CD4-positive, CD25-positive, alpha-beta regulatory T cell (primary cell): ENCODE measurements around the gene SULT4A1. TPM values are rescaled to one million over a fixed set of nuclear protein-coding genes. Genes with fewer than 3 reads are reported as not detected.

Source experiments
- ATAC-seq, 2 donors: fragments of 150-1000 bp; cut with Tn5 transposase; one replicate each; pipeline ENCODE4 v1.10.0; 2021; ENCODE audit warnings: low read depth in 2 of 2, moderate number of reproducible peaks in 2 of 2, moderate library complexity in 1 of 2
- DNase-seq, 3 donors: peaks; one replicate each; pipeline versions ENCODE4 v3.0.0 to v3.0.0-alpha.2; 2012 to 2022; ENCODE audit warnings: mixed read lengths in 1 of 3
- H3K27ac ChIP-seq: one replicate; pipeline ENCODE4 v1.7.0; 2013; ENCODE audit warnings: mild to moderate bottlenecking, low read length; ENCODE audit not compliant: insufficient read depth, poor library complexity, severe bottlenecking
- H3K27me3 ChIP-seq: one replicate; pipeline ENCODE4 v1.7.0; 2013; ENCODE audit warnings: low read length; ENCODE audit not compliant: control insufficient read depth, insufficient read depth
- H3K36me3 ChIP-seq: one replicate; pipeline ENCODE4 v1.7.0; 2013; ENCODE audit warnings: mild to moderate bottlenecking, low read length, moderate library complexity; ENCODE audit not compliant: control insufficient read depth, insufficient read depth
- H3K4me1 ChIP-seq: 2 replicates; pipeline ENCODE4 v1.7.0; 2013; ENCODE audit warnings: mild to moderate bottlenecking, low read length; ENCODE audit not compliant: insufficient read depth, control insufficient read depth, poor library complexity, severe bottlenecking
- H3K4me3 ChIP-seq: one replicate; pipeline ENCODE4 v1.7.0; 2013; ENCODE audit warnings: low read depth, mild to moderate bottlenecking, low read length, moderate library complexity
- H3K9me3 ChIP-seq, 2 experiments: 1 replicate in 1 of 2; 2 replicates in 1 of 2; pipeline ENCODE4 v1.7.0; 2013; ENCODE audit warnings: low read length in 2 of 2, mild to moderate bottlenecking in 1 of 2, moderate library complexity in 1 of 2; ENCODE audit not compliant: control insufficient read depth in 2 of 2
- H3K27ac Mint-ChIP-seq, 3 donors: one replicate each; pipeline ENCODE4 v1.8.0; 2020 to 2022; ENCODE audit warnings: mild to moderate bottlenecking in 3 of 3, mixed read lengths in 3 of 3, moderate library complexity in 2 of 3
- H3K27me3 Mint-ChIP-seq: one replicate; pipeline ENCODE4 v1.8.0; 2022; ENCODE audit warnings: mild to moderate bottlenecking, mixed read lengths
- H3K36me3 Mint-ChIP-seq: one replicate; pipeline ENCODE4 v1.8.0; 2020; ENCODE audit warnings: mixed read lengths
- H3K4me1 Mint-ChIP-seq, 4 donors: one replicate each; pipeline ENCODE4 v1.8.0; 2020 to 2022; ENCODE audit warnings: mixed read lengths in 4 of 4, mild to moderate bottlenecking in 1 of 4
- H3K4me3 Mint-ChIP-seq, 4 donors: one replicate each; pipeline ENCODE4 v1.8.0; 2020 to 2022; ENCODE audit warnings: mild to moderate bottlenecking in 4 of 4, mixed read lengths in 4 of 4, moderate library complexity in 3 of 4
- H3K9me3 Mint-ChIP-seq, 7 donors: one replicate each; pipeline ENCODE4 v1.8.0; 2020 to 2022; ENCODE audit warnings: mixed read lengths in 7 of 7, mild to moderate bottlenecking in 3 of 7, moderate library complexity in 2 of 7
- polyA plus RNA-seq, 4 donors: library from polyadenylated mRNA; unstranded; fragments of 300-500 nt; fragmentation: Illumina TruSeq; gene quantifications; one replicate each; pipeline ENCODE4 v1.2.3, GENCODE V29; 2021
- total RNA-seq: library from RNA; stranded (reverse); gene quantifications from one replicate; pipeline ENCODE4 v1.2.3, GENCODE V29; 2022

The SULT4A1 gene
- total and polyA plus RNA-seq, 5 donors from 2014 or later = not detected

DNA sequence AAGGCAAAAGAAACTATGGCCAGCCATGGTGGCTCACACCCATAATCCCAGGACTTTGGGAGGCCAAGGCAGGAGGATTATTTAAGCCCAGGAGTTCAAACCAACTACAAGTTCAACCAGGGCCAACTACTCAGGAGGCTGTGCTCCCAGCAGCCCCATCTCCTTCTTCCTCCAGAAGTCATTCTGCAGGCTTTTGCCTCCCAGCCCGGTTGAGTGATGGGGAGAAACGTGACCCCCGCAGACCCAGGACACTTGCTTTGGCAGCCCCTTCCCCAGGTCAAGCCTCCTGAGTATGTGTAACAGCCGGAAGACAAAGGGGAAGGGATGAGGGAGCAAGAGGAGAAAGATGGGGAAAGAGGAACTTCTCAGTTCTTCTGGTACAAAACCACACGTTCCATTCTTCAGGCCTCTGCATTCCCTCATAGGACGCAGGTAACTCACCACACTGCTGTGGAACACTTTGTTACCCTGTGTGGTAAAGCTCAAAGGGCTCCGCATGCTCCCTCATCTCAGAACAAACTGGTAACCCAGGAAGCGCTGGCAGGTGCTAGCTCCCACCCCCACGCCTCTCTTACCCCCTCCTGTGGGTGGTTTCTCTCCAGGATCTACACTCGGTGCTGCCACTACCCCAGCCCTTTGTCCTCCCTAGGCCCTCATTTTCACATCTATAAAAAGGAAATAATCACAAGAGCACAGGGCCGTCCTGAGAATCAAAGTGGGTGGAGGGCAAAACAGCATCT, 4.0 kb downstream of the SULT4A1 start:
- DNase-seq (no peak), ATAC-seq (no peak)
- Histone ChIP-seq H3K27ac (no peak overlapping the region), H3K36me3 (no peaks in the 10 kb centered on the region), H3K27me3 (peaks cover 8% of the 10 kb centered on the region), H3K4me1 (no peaks in the 10 kb centered on the region), H3K9me3 (peaks cover 0 to 4% of the 10 kb centered on the region in 2 experiments), H3K4me3 (no peak overlapping the region)
- no peak overlapping the region for H3K27ac Mint-ChIP-seq
- no peak overlapping the region for H3K4me3 Mint-ChIP-seq
- peaks cover 0 to 4% (median 0%) of the 10 kb centered on the region in 4 donors for H3K4me1 Mint-ChIP-seq
- H3K36me3 Mint-ChIP-seq = no peaks in the 10 kb centered on the region
- peaks cover 49% of the 10 kb centered on the region for H3K27me3 Mint-ChIP-seq
- H3K9me3 Mint-ChIP-seq = peaks cover 0 to 8% (median 1%) of the 10 kb centered on the region in 7 donors

DNA sequence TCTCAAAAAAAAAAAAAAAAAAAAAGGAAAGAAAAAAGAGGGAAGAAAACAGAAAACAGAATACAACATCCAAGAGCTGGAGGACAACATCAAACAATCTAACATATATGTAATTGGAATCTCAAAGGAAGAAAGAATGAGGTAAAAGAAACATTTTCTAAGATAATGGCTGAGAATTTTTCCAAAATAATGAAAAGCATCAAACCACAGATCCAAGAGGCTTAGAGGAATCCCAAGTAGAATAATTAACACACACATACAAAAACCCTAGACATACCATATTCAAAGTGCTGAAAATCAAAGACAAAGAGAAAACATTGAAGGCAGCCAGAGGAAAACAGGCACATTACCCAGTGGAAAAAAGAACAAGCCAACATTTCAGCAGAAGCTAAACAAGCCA, 4.9 kb downstream of the SULT4A1 start:
- Mint-ChIP-seq H3K27me3 (peaks cover 40% of the 10 kb centered on the region), H3K27ac (peak overlapping the region in 1 of 3 donors; percentile 79), H3K36me3 (no peaks in the 10 kb centered on the region), H3K4me3 (no peak overlapping the region), H3K9me3 (peaks cover 0 to 8% (median 1%) of the 10 kb centered on the region in 7 donors), H3K4me1 (no peaks in the 10 kb centered on the region)
- ATAC-seq = no peak
- no peaks in the 10 kb centered on the region for H3K4me1 ChIP-seq
- H3K4me3 ChIP-seq = no peak overlapping the region
- DNase-seq = no peak
- H3K36me3 ChIP-seq = no peaks in the 10 kb centered on the region
- no peak overlapping the region for H3K27ac ChIP-seq
- H3K9me3 ChIP-seq = peaks cover 0 to 4% of the 10 kb centered on the region in 2 experiments
- H3K27me3 ChIP-seq = peaks cover 8% of the 10 kb centered on the region

GRCh38 chr22:43855431-43855830, 6.9 kb downstream of the SULT4A1 start:
- H3K4me1 Mint-ChIP-seq = no peaks in the 10 kb centered on the region
- Histone ChIP-seq H3K9me3 (peaks cover 0 to 4% of the 10 kb centered on the region in 2 experiments), H3K4me3 (no peak overlapping the region), H3K27me3 (no peaks in the 10 kb centered on the region), H3K36me3 (no peaks in the 10 kb centered on the region), H3K4me1 (no peaks in the 10 kb centered on the region), H3K27ac (no peak overlapping the region)
- H3K27ac Mint-ChIP-seq = no peak overlapping the region
- no peak for ATAC-seq
- H3K27me3 Mint-ChIP-seq = peaks cover 40% of the 10 kb centered on the region
- DNase-seq = no peak
- H3K9me3 Mint-ChIP-seq = peaks cover 0 to 8% (median 1%) of the 10 kb centered on the region in 7 donors
- H3K4me3 Mint-ChIP-seq = no peak overlapping the region
- H3K36me3 Mint-ChIP-seq = no peaks in the 10 kb centered on the region

- no peak overlapping the region for H3K4me3 Mint-ChIP-seq
- no peak overlapping the region for H3K27ac Mint-ChIP-seq
- Histone ChIP-seq H3K27ac (no peak overlapping the region), H3K27me3 (no peaks in the 10 kb centered on the region), H3K4me3 (no peak overlapping the region), H3K9me3 (peaks cover 0 to 4% of the 10 kb centered on the region in 2 experiments), H3K36me3 (no peaks in the 10 kb centered on the region), H3K4me1 (no peaks in the 10 kb centered on the region)
- no peak for DNase-seq
- no peaks in the 10 kb centered on the region for H3K4me1 Mint-ChIP-seq
- H3K27me3 Mint-ChIP-seq = peaks cover 40% of the 10 kb centered on the region
- no peak for ATAC-seq
- H3K9me3 Mint-ChIP-seq = peaks cover 0 to 8% (median 1%) of the 10 kb centered on the region in 7 donors
- no peaks in the 10 kb centered on the region for H3K36me3 Mint-ChIP-seq
These were observed 7.5 kb downstream of the SULT4A1 start for GRCh38 chr22:43854786-43855271.

GRCh38 chr22:43854121-43854785, 8.1 kb downstream of the SULT4A1 start:
- H3K9me3 ChIP-seq = peaks cover 0 to 4% of the 10 kb centered on the region in 2 experiments
- Mint-ChIP-seq H3K27ac (no peak overlapping the region), H3K36me3 (no peaks in the 10 kb centered on the region), H3K4me3 (no peak overlapping the region), H3K4me1 (peaks cover 0 to 2% (median 0%) of the 10 kb centered on the region in 4 donors), H3K9me3 (peaks cover 0 to 8% (median 1%) of the 10 kb centered on the region in 7 donors), H3K27me3 (peaks cover 34% of the 10 kb centered on the region)
- DNase-seq (no peak), ATAC-seq (no peak)
- H3K4me3 ChIP-seq = no peak overlapping the region
- H3K27ac ChIP-seq = no peak overlapping the region
- no peaks in the 10 kb centered on the region for H3K36me3 ChIP-seq
- no peaks in the 10 kb centered on the region for H3K27me3 ChIP-seq
- H3K4me1 ChIP-seq = no peaks in the 10 kb centered on the region

DNA sequence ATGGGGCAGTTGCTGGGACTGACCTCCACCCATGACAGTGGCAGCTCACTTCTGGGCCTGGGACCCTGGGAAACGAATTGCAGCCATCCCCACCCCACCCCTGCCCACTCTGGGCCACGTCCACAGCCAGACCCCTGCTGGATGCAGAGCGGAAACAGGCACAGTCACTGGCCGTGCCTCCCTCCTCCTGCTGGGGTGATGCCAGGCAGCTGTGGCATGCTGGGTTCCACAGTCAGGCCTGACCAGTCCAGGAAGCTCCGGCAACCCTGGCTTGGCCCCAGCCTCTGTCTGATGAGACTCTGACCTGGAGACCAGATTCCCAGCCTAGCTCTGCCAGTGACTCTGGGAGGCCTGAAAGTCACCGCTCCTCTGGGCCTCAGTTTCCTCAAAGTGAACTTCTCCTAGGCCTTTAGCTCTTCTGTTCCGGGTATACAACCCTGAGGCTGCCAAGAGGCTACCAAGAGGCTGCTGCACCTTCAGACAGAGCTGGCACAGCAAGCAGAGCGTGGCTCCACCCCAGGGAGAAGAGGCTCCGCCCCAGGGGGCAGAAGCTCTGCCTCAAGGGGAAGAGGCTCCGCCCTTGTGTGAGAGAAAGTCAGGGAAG, 8.9 kb downstream of the SULT4A1 start:
- H3K4me1 ChIP-seq = no peaks in the 10 kb centered on the region
- Mint-ChIP-seq H3K9me3 (peaks cover 0 to 8% (median 1%) of the 10 kb centered on the region in 7 donors), H3K27ac (no peak overlapping the region), H3K4me3 (no peak overlapping the region), H3K4me1 (peaks cover 0 to 2% (median 0%) of the 10 kb centered on the region in 4 donors), H3K27me3 (peaks cover 26% of the 10 kb centered on the region), H3K36me3 (no peaks in the 10 kb centered on the region)
- H3K9me3 ChIP-seq = peaks cover 0 to 4% of the 10 kb centered on the region in 2 experiments
- no peaks in the 10 kb centered on the region for H3K27me3 ChIP-seq
- no peaks in the 10 kb centered on the region for H3K36me3 ChIP-seq
- ATAC-seq (no peak), DNase-seq (no peak)
- no peak overlapping the region for H3K27ac ChIP-seq
- H3K4me3 ChIP-seq = no peak overlapping the region

DNA sequence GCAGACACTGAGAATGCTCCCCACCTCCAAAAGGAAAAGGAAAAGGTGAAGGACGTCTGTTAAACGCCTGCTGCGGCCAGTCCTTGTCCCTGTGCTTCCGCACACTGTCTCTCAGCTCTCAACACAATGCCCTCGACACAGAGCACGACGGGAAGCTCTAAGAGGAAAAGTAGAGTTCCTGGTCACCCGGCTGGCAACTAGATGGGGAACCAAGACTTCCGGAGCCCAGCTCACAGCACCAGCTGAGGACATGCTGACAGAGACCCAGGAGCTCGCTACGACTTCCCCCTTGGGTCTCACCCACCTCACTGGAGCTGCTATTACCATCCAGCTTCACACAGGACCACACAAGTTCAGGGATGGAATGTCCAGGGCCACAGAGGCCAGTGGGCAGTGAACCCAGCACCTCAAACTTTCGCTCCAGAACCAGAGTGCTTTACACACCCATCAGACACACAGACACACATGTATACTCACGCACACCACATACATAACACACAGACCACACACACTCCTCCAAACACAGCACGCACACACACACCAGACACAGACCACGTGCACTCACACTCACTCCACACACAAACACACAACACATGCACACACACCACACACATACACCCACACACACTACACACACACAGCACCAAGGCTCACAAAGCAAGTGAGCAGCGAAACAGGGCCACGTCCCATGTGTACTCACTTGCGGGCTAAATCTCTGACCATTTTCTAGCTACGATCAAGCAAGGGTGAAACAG, 9.6 kb downstream of the SULT4A1 start:
- ATAC-seq = no peak
- Mint-ChIP-seq H3K9me3 (peaks cover 0 to 8% (median 1%) of the 10 kb centered on the region in 7 donors), H3K27ac (no peak overlapping the region), H3K4me1 (peaks cover 0 to 2% (median 0%) of the 10 kb centered on the region in 4 donors), H3K4me3 (no peak overlapping the region), H3K27me3 (peaks cover 25% of the 10 kb centered on the region), H3K36me3 (no peaks in the 10 kb centered on the region)
- no peaks in the 10 kb centered on the region for H3K27me3 ChIP-seq
- no peaks in the 10 kb centered on the region for H3K4me1 ChIP-seq
- no peaks in the 10 kb centered on the region for H3K36me3 ChIP-seq
- no peak overlapping the region for H3K4me3 ChIP-seq
- peaks cover 0 to 4% of the 10 kb centered on the region in 2 experiments for H3K9me3 ChIP-seq
- no peak overlapping the region for H3K27ac ChIP-seq
- DNase-seq = no peak
